ENCODE data around the gene OXSR1. TPM values are rescaled to one million over a fixed set of nuclear protein-coding genes. Genes with fewer than 3 reads are reported as not detected.

The OXSR1 gene
- total RNA-seq, 2 donors from 2014 or later: 16.1 to 23.7 TPM

DNA sequence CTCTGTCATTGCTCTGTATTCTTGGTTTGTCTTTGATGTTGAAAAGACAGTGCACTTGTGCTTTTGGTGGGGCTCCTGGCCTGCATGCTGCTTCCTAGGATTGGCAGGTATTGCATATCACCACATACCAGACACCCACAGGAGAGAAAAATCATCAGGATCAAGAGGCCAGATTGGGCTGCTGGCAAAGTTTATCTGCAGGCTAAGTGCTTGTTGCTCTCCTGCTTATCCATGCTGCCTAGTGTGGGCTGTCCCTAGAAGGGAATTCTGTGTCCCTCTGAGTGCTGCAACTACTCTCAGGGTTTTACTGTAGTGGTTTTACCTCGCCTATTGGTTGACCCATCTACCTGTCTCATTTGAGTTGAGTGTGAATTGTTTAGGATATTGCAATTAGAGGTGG lies 99.4 kb downstream of the OXSR1 start:
- DNase-seq (no peak), ATAC-seq (no peak)
- WGBS, 2 donors: 75 to 83% methylated on average over 1 of the region's 1 CpG
- Histone ChIP-seq H3K4me3 (no peak overlapping the region), H3K27me3 (no peaks in the 10 kb centered on the region), H3K9me3 (no peaks in the 10 kb centered on the region), H3K36me3 (replicated peaks in 1 of 2; ENCODE audit: insufficient read depth in 1 of 2, low read depth in 2 of 2) (no peaks in the 10 kb centered on the region), H3K27ac (no peak overlapping the region), H3K4me1 (peaks cover 26% of the 10 kb centered on the region)
- intact Hi-C loops (cut with DNase I): no loop called here
- TF ChIP-seq, protein P1, sequence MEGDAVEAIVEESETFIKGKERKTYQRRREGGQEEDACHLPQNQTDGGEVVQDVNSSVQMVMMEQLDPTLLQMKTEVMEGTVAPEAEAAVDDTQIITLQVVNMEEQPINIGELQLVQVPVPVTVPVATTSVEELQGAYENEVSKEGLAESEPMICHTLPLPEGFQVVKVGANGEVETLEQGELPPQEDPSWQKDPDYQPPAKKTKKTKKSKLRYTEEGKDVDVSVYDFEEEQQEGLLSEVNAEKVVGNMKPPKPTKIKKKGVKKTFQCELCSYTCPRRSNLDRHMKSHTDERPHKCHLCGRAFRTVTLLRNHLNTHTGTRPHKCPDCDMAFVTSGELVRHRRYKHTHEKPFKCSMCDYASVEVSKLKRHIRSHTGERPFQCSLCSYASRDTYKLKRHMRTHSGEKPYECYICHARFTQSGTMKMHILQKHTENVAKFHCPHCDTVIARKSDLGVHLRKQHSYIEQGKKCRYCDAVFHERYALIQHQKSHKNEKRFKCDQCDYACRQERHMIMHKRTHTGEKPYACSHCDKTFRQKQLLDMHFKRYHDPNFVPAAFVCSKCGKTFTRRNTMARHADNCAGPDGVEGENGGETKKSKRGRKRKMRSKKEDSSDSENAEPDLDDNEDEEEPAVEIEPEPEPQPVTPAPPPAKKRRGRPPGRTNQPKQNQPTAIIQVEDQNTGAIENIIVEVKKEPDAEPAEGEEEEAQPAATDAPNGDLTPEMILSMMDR (IDR thresholded peaks at IDR 0.05): no peak

DNA sequence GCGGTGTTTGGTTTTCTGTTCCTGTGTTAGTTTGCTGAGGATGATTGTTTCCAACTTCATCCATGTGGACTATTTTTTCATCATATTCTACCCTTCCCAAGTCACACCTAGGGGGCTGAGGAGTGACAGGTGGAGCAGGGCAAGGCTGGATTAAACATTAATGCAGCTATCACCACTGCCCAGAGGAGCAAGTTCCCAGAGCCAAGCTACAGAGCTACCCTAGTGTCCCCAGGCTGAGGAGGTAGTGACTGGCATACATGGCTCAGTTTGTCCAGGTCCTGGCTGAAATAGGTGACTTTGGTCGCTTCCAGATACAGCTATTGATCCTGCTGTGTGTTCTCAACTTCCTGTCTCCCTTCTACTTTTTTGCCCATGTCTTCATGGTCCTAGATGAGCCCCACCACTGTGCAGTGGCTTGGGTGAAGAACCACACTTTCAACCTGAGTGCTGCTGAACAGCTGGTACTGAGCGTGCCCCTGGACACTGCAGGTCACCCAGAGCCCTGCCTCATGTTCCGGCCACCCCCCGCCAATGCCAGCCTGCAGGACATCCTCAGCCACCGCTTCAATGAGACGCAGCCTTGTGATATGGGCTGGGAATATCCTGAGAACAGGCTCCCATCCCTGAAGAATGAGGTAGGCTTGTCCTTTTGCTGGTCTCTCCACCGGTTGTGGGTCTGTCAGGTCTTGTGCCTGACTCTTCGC lies 100.4 kb downstream of the OXSR1 start, which contains the start of gene SLC22A13:
TSS of gene SLC22A13 (plus strand) at position 209 of the 704 bp plus-strand sequence. CDS start at position 258, 49 bp downstream.
- 90 to 91% methylated on average over 9 of the region's 9 CpGs for WGBS, 2 donors

DNA sequence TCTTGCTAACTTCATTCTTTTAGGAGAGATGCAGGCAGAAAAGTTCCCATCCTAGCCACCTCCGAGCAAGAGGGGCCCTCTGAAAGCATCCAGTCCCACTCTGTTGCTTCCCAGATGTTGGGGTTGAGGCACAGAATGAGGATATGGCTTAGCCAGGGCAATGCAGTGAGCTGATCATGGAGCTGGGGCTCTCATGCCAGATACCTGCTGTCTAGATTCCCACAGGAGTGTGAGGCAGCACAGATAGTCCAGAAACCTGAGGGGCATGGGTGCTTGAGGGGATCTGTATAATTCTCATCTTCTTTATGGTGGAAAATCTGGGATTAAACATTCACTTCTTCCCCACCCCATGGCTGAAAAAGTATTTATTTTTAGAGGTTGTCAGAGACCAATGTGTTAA lies 101.5 kb downstream of the OXSR1 start:
- TF ChIP-seq, protein P1 (IDR thresholded peaks at IDR 0.05): no peak
- no peak for TF ChIP-seq POLR2A (IDR thresholded peaks at IDR 0.05)
- peaks cover 26% of the 10 kb centered on the region for H3K4me1 ChIP-seq
- 40 to 92% methylated on average over 1 of the region's 1 CpG for WGBS, 2 donors

More for the DNA sequence above, 100.4 kb downstream of the OXSR1 start, which contains the start of gene SLC22A13:
- no peaks in the 10 kb centered on the region for H3K9me3 ChIP-seq
- no peak within 1 kb of the TSS for H3K4me3 ChIP-seq
- TF ChIP-seq, protein P1 (IDR thresholded peaks at IDR 0.05): no peak
- no peak for TF ChIP-seq POLR2A (IDR thresholded peaks at IDR 0.05)
- no peaks in the 10 kb centered on the region for H3K27me3 ChIP-seq
- ATAC-seq (no peak), DNase-seq (no peak)
- H3K36me3 ChIP-seq (replicated peaks in 1 of 2; ENCODE audit: insufficient read depth in 1 of 2, low read depth in 2 of 2): no peaks in the 10 kb centered on the region
- H3K27ac ChIP-seq: no peak within 1 kb of the TSS
- intact Hi-C loops (cut with DNase I): no loop called here
- H3K4me1 ChIP-seq: peaks cover 26% of the 10 kb centered on the region

GRCh38 chr3:38267662-38268061 lies 102.3 kb downstream of the OXSR1 start:
- Histone ChIP-seq H3K27ac (no peak overlapping the region), H3K9me3 (no peaks in the 10 kb centered on the region), H3K36me3 (replicated peaks in 1 of 2; ENCODE audit: insufficient read depth in 1 of 2, low read depth in 2 of 2) (no peaks in the 10 kb centered on the region), H3K27me3 (no peaks in the 10 kb centered on the region), H3K4me3 (no peak overlapping the region), H3K4me1 (peaks cover 26% of the 10 kb centered on the region)
- TF ChIP-seq POLR2A (IDR thresholded peaks at IDR 0.05): no peak
- no peak for DNase-seq
- 86 to 97% methylated on average over 2 of the region's 2 CpGs for WGBS, 2 donors
- intact Hi-C loops (cut with DNase I): no loop called here
- ATAC-seq: no peak

More for the DNA sequence above, 101.5 kb downstream of the OXSR1 start:
- ATAC-seq (no peak), DNase-seq (peak in 1 of 4 donors; percentile 50)
- no peaks in the 10 kb centered on the region for H3K9me3 ChIP-seq
- H3K4me3 ChIP-seq: no peak overlapping the region
- H3K36me3 ChIP-seq (replicated peaks in 1 of 2; ENCODE audit: insufficient read depth in 1 of 2, low read depth in 2 of 2): no peaks in the 10 kb centered on the region
- intact Hi-C loops (cut with DNase I): no loop called here
- no peak overlapping the region for H3K27ac ChIP-seq
- H3K27me3 ChIP-seq: no peaks in the 10 kb centered on the region

GRCh38 chr3:38268087-38268486 lies 102.8 kb downstream of the OXSR1 start:
- no peaks in the 10 kb centered on the region for H3K27me3 ChIP-seq
- no peaks in the 10 kb centered on the region for H3K36me3 ChIP-seq (replicated peaks in 1 of 2; ENCODE audit: insufficient read depth in 1 of 2, low read depth in 2 of 2)
- H3K9me3 ChIP-seq: no peaks in the 10 kb centered on the region
- ATAC-seq (no peak), DNase-seq (no peak)
- TF ChIP-seq POLR2A (IDR thresholded peaks at IDR 0.05): no peak
- TF ChIP-seq, protein P1 (IDR thresholded peaks at IDR 0.05): no peak
- peaks cover 26% of the 10 kb centered on the region for H3K4me1 ChIP-seq
- H3K4me3 ChIP-seq: no peak overlapping the region
- H3K27ac ChIP-seq: no peak overlapping the region
- intact Hi-C loops (cut with DNase I): no loop called here
- WGBS, 2 donors: 70 to 80% methylated on average over 5 of the region's 5 CpGs

Data from body of pancreas (tissue), 4 donors.